HG03432 (cell line): ENCODE results near the gene CPT1C.

Experiments
- ATAC-seq: cut with Tn5 transposase; IDR thresholded peaks from one replicate; pipeline ENCODE4 v1.9.1; 2021; ENCODE audit warnings: mild to moderate bottlenecking, moderate library complexity; ENCODE audit not compliant: unreplicated experiment

Gene CPT1C

GRCh38 chr19:49749055-49749716 is 58.3 kb downstream of the CPT1C start:
- no peak for ATAC-seq

DNA sequence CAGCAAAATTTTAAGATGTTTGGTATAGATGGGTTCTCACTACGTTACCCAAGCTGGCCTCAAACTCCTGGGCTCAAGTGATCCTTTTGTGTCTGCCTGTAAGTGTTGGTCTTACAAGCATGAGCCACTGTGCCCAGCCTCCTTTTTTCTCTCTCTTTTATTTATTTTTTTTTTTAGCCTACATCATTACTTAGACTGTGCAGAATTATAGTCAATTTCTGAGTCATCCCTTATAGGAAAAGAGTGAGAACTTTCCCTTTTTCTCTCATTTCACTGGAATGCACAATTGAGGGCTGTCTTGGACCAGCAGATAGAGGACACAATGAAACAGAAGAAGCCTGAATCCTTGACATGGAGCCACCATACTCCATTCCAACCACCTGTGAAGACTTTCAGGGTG is 58.9 kb downstream of the CPT1C start:
- no peak for ATAC-seq

GRCh38 chr19:49752701-49753100 is 61.8 kb downstream of the CPT1C start:
- ATAC-seq, result no peak

DNA sequence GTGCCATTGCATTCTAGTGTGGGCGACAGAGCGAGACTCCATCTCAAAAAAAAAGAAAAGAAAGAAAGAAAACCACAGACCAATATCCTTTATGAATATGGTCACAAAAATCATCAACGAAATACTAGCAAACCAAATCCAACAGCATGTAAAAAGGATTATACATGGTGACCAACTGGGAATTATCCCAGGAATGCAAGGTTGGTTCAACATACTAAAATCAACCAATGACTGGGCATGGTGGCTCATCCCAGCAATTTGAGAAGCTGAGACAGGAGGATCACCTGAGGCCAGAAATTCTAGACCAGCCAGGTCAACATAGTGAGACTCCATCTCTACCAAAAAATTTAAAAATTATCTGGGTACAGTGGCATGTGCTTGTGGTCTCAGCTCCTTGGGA is 65.0 kb downstream of the CPT1C start:
- ATAC-seq, result no peak

GRCh38 chr19:49758292-49758691 is 67.4 kb downstream of the CPT1C start:
- no peak for ATAC-seq

- no peak for ATAC-seq
These were observed 70.3 kb downstream of the CPT1C start for GRCh38 chr19:49761249-49761624.

- ATAC-seq, result no peak
These were observed 70.9 kb downstream of the CPT1C start for GRCh38 chr19:49761625-49762311.

DNA sequence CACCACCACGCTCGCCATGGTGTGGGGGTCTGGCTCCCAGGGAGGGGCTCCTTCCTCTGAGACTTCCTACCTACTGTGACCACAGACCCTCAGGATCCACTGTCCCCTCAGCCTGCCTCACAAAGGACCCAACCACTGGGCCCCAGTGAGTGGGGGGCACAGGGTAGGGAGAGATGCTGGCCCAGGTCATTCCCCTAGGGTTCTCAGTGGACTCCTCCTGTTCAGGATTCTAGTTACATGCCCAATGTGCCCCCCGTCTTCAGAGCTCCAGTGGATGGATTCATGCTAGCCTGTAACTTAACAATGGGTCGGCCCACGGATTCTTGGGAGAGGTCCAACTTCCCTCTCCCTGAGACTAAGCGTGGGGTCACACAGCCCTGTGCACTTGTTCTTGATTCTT is 72.3 kb downstream of the CPT1C start, which contains the start of gene TSKS:
TSKS (minus strand) TSS at position 77 of the 400 bp plus-strand sequence; CDS start at position 18, 59 bp downstream.
- no peak for ATAC-seq
